GM23338 (cell line): ENCODE data around the gene SCG2. TPM values are rescaled to one million over a fixed set of nuclear protein-coding genes. Genes with fewer than 3 reads are reported as not detected.

ENCODE experiments used
- ATAC-seq: fragments of 200-7000 bp; cut with Tn5 transposase; 3 replicates; pipeline ENCODE4 v1.9.1; 2020
- DNase-seq: peaks from one replicate; pipeline ENCODE4 v3.0.0-alpha.2; 2015; ENCODE audit warnings: low spot score
- H2AFZ ChIP-seq: fragments of 200-600 bp; sonication (generic); 2 replicates; pipeline ENCODE4 v1.8.0; 2016; ENCODE audit warnings: antibody characterized with exemption, mild to moderate bottlenecking, moderate library complexity
- H3F3A ChIP-seq: fragments of 200-600 bp; sonication (generic); replicated peaks from 2 replicates; pipeline ENCODE4 v1.8.0; 2017; ENCODE audit warnings: antibody characterized with exemption, mixed run types, low read depth
- H3K27ac ChIP-seq: fragments of 200-600 bp; sonication (generic); 2 replicates; pipeline ENCODE4 v1.6.1; 2016; ENCODE audit warnings: low read depth
- H3K27me3 ChIP-seq: fragments of 200-600 bp; sonication (generic); 2 replicates; pipeline ENCODE4 v1.8.0; 2016; ENCODE audit warnings: mild to moderate bottlenecking, mixed run types, moderate library complexity; ENCODE audit not compliant: insufficient read depth
- H3K36me3 ChIP-seq: fragments of 200-600 bp; sonication (generic); 2 replicates; pipeline ENCODE4 v1.8.0; 2016; ENCODE audit warnings: mild to moderate bottlenecking; ENCODE audit not compliant: insufficient read depth
- H3K4me1 ChIP-seq: fragments of 200-600 bp; sonication (generic); 2 replicates; pipeline ENCODE4 v1.8.0; 2016; ENCODE audit warnings: mild to moderate bottlenecking, moderate library complexity; ENCODE audit not compliant: insufficient read depth
- H3K4me2 ChIP-seq: fragments of 200-600 bp; sonication (generic); 2 replicates; pipeline ENCODE4 v1.7.1; 2017; ENCODE audit warnings: mixed run types
- H3K4me3 ChIP-seq: fragments of 200-600 bp; sonication (generic); 2 replicates; pipeline ENCODE4 v1.6.1; 2016; ENCODE audit warnings: mixed run types
- H3K79me2 ChIP-seq: fragments of 200-600 bp; sonication (generic); replicated peaks from 2 replicates; pipeline ENCODE4 v1.8.0; 2017; ENCODE audit warnings: mild to moderate bottlenecking; ENCODE audit not compliant: insufficient read depth
- H3K9me2 ChIP-seq: fragments of 200-600 bp; sonication (generic); 2 replicates; pipeline ENCODE4 v1.8.0; 2017; ENCODE audit not compliant: insufficient read depth
- H4K20me1 ChIP-seq: fragments of 200-600 bp; sonication (generic); replicated peaks from 2 replicates; pipeline ENCODE4 v1.8.0; 2017; ENCODE audit warnings: mild to moderate bottlenecking; ENCODE audit not compliant: insufficient read depth
- H3K27ac Mint-ChIP-seq: 2 replicates; pipeline ENCODE4 v1.8.0; 2020; ENCODE audit warnings: inconsistent platforms, mild to moderate bottlenecking, moderate library complexity, mixed read lengths
- H3K27me3 Mint-ChIP-seq: 3 replicates; pipeline ENCODE4 v1.8.0; 2022; ENCODE audit warnings: low read depth, mild to moderate bottlenecking, moderate library complexity, mixed read lengths, inconsistent platforms; ENCODE audit not compliant: insufficient read depth, poor library complexity
- H3K36me3 Mint-ChIP-seq: 3 replicates; pipeline ENCODE4 v1.8.0; 2021; ENCODE audit warnings: low read depth, mild to moderate bottlenecking, inconsistent platforms, moderate library complexity, mixed read lengths
- H3K4me1 Mint-ChIP-seq: 3 replicates; pipeline ENCODE4 v1.8.0; 2020; ENCODE audit warnings: mild to moderate bottlenecking, inconsistent platforms, mixed read lengths
- H3K4me3 Mint-ChIP-seq: 3 replicates; pipeline ENCODE4 v1.8.0; 2021; ENCODE audit warnings: moderate library complexity, mild to moderate bottlenecking, inconsistent platforms, mixed read lengths
- H3K9me3 Mint-ChIP-seq: 3 replicates; pipeline ENCODE4 v1.8.0; 2020; ENCODE audit warnings: moderate library complexity, mild to moderate bottlenecking, inconsistent platforms, mixed read lengths
- CREB1 ChIP-seq: fragments of 250-450 bp; sonication (Bioruptor Pico); IDR thresholded peaks from 2 replicates; pipeline ENCODE4 v1.5.0; 2020; ENCODE audit warnings: low read depth, mild to moderate bottlenecking, moderate library complexity
- CTCF ChIP-seq, 2 experiments: fragments of 200-600 bp in 1 of 2; sonication (generic) in 1 of 2; conservative IDR thresholded peaks; 2 replicates each; pipeline versions ENCODE4 v1.5.1 to v1.6.1; 2016 to 2017; ENCODE audit warnings: antibody characterized with exemption in 2 of 2, low read depth in 2 of 2, mild to moderate bottlenecking in 2 of 2, moderate library complexity in 1 of 2
- ETS1 ChIP-seq: IDR thresholded peaks from 2 replicates; pipeline ENCODE4 v1.6.1; 2016; ENCODE audit warnings: antibody characterized with exemption
- EZH2phosphoT487 ChIP-seq: fragments of 200-600 bp; sonication (generic); IDR thresholded peaks from one replicate; pipeline ENCODE4 v1.8.1; 2018; ENCODE audit warnings: antibody characterized with exemption; ENCODE audit not compliant: unreplicated experiment
- NANOG ChIP-seq: IDR thresholded peaks from 2 replicates; pipeline ENCODE4 v1.6.1; 2016; ENCODE audit warnings: antibody characterized with exemption, borderline replicate concordance
- POLR2AphosphoS5 ChIP-seq: IDR thresholded peaks from 2 replicates; pipeline ENCODE4 v1.6.1; 2016; ENCODE audit warnings: antibody characterized with exemption, low read depth
- REST ChIP-seq: IDR thresholded peaks from one replicate; pipeline ENCODE4 v1.6.1; 2018; ENCODE audit warnings: antibody characterized with exemption; ENCODE audit not compliant: unreplicated experiment
- STAT1 ChIP-seq: IDR thresholded peaks from one replicate; pipeline ENCODE4 v1.6.1; 2016; ENCODE audit warnings: antibody characterized with exemption; ENCODE audit not compliant: unreplicated experiment
- ZNF114 ChIP-seq: fragments of 250-450 bp; sonication (Bioruptor Pico); IDR thresholded peaks from 2 replicates; pipeline ENCODE4 v1.5.0; 2020; ENCODE audit warnings: mild to moderate bottlenecking, moderate library complexity
- ZNF331 ChIP-seq: fragments of 250-450 bp; sonication (Bioruptor Pico); IDR thresholded peaks from 2 replicates; pipeline ENCODE4 v1.5.0; 2020; ENCODE audit warnings: low read depth, mild to moderate bottlenecking, moderate library complexity
- ZNF462 ChIP-seq: fragments of 250-450 bp; sonication (Bioruptor Pico); IDR thresholded peaks from 2 replicates; pipeline ENCODE4 v1.5.0; 2020; ENCODE audit warnings: mild to moderate bottlenecking, moderate library complexity
- polyA plus RNA-seq: library from polyadenylated mRNA; unstranded; fragments of >200 nt; fragmentation: Nextera tagmentation; extraction: Ambion mirVana; gene quantifications from 2 replicates; pipeline ENCODE4 v1.2.1, GENCODE V29; 2016
- total RNA-seq: library from RNA; depleted of rRNA; stranded (reverse); fragments of >200 nt; shearing (Covaris generic); gene quantifications from 2 replicates; pipeline ENCODE4 v1.2.3, GENCODE V29; 2014

SCG2 gene
- total and polyA plus RNA-seq, 2 experiments from 2014 or later: 0.18 to 0.31 TPM

GRCh38 chr2:223570784-223571183 lies 31.4 kb downstream of the SCG2 start:
- Histone ChIP-seq H3F3A (no peaks in the 10 kb centered on the region), H3K9me2 (no peaks in the 10 kb centered on the region), H4K20me1 (no peaks in the 10 kb centered on the region), H3K36me3 (no peaks in the 10 kb centered on the region), H2AFZ (no peak overlapping the region), H3K27ac (no peak overlapping the region), H3K27me3 (no peaks in the 10 kb centered on the region), H3K4me3 (no peak overlapping the region), H3K79me2 (no peaks in the 10 kb centered on the region), H3K4me1 (no peaks in the 10 kb centered on the region), H3K4me2 (no peak overlapping the region)
- no peaks in the 10 kb centered on the region for H3K9me3 Mint-ChIP-seq
- H3K4me1 Mint-ChIP-seq: 0 out of 3 replicates have a peak, but pooled peaks cover 2% of the 10 kb centered on the region
- TF ChIP-seq NANOG (no peak), ETS1 (no peak), STAT1 (no peak), EZH2phosphoT487 (no peak), REST (no peak), POLR2AphosphoS5 (no peak), CREB1 (no peak)
- H3K36me3 Mint-ChIP-seq: no peaks in the 10 kb centered on the region
- H3K4me3 Mint-ChIP-seq: no peak overlapping the region
- H3K27ac Mint-ChIP-seq: no peak overlapping the region
- peaks cover 2% of the 10 kb centered on the region for H3K27me3 Mint-ChIP-seq
- ATAC-seq (no peak), DNase-seq (no peak)

- DNase-seq: no peak
- Histone ChIP-seq H3K4me1 (no peaks in the 10 kb centered on the region), H3K27ac (no peak overlapping the region), H3K4me3 (no peak overlapping the region), H3K9me2 (no peaks in the 10 kb centered on the region), H3K4me2 (no peak overlapping the region), H2AFZ (no peak overlapping the region), H3K27me3 (no peaks in the 10 kb centered on the region), H3F3A (no peaks in the 10 kb centered on the region), H4K20me1 (no peaks in the 10 kb centered on the region), H3K36me3 (no peaks in the 10 kb centered on the region), H3K79me2 (no peaks in the 10 kb centered on the region)
- H3K36me3 Mint-ChIP-seq: no peaks in the 10 kb centered on the region
- H3K4me3 Mint-ChIP-seq: no peak overlapping the region
- peaks cover 9% of the 10 kb centered on the region for H3K4me1 Mint-ChIP-seq
- no peak for ATAC-seq
- H3K27me3 Mint-ChIP-seq: peaks cover 4% of the 10 kb centered on the region
- H3K9me3 Mint-ChIP-seq: no peaks in the 10 kb centered on the region
- no peak overlapping the region for H3K27ac Mint-ChIP-seq
- TF ChIP-seq ZNF114 (no peak), ZNF331 (no peak), CTCF (conservative IDR thresholded peaks at IDR 0.05; ENCODE audit: low read depth in 2 of 2) (no peak), CREB1 (no peak), ZNF462 (CRISPR knock-in tag) (no peak)
Observed at GRCh38 chr2:223566396-223566795, 35.8 kb downstream of the SCG2 start.
